ENCODE results near the gene SLC7A7. TPM values are rescaled to one million over a fixed set of nuclear protein-coding genes. Genes with fewer than 3 reads are reported as not detected.
"Not testable (repeated sequence)": the region's sequence is repeated elsewhere in the genome, so short reads cannot be mapped to it uniquely, and the experiment has no call there.

SLC7A7 gene
- total RNA-seq, 1 donor from 2014 or later: 33.7 TPM

GRCh38 chr14:22780105-22780679 lies 35.0 kb downstream of the SLC7A7 start:
- Mint-ChIP-seq H3K27ac (peak overlapping the region; percentile 14), H3K27me3 (no peaks in the 10 kb centered on the region), H3K9me3 (no peaks in the 10 kb centered on the region), H3K4me3 (no peak overlapping the region), H3K36me3 (ENCODE audit: low read depth) (peaks cover 37% of the 10 kb centered on the region), H3K4me1 (peaks cover 10% of the 10 kb centered on the region)
- CTCF ChIA-PET: interaction anchor here (1.1 kb wide), 1 partner anchor 75 kb away, joined by 3 read pairs; no protein-coding TSS in a partner anchor
- POLR2A ChIA-PET: interaction anchor here (1.4 kb wide), 1 partner anchor 9 kb away, joined by 4 read pairs; no protein-coding TSS in a partner anchor
- ATAC-seq (ENCODE audit: low read depth) (no peak), DNase-seq (no peak)
- TF ChIP-seq CTCF (IDR thresholded peaks at IDR 0.05): no peak
- intact Hi-C loops (cut with micrococcal nuclease): no loop called here

DNA sequence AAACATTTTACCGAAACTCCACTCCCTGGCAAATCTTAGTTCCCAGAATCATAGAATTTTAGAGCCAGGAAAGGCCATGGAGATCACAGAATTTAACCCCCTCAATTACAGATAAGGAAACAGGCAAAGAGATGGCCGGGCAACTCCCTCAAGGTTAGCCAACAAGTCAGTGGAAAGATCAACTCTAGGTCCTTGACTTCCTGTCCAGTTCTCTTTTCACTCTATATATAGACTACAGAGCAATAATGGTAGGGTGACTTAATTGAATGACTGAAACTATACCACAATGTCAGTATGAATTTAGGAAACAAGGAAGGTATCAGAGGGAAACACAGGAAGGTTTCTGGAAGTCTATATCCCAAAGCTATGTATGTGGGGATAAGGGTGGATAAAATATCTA lies 37.2 kb downstream of the SLC7A7 start:
- H3K4me1 Mint-ChIP-seq: peaks cover 10% of the 10 kb centered on the region
- no peak overlapping the region for H3K4me3 Mint-ChIP-seq
- no peaks in the 10 kb centered on the region for H3K27me3 Mint-ChIP-seq
- TF ChIP-seq CTCF (IDR thresholded peaks at IDR 0.05): no peak
- H3K9me3 Mint-ChIP-seq: no peaks in the 10 kb centered on the region
- intact Hi-C loops (cut with micrococcal nuclease): no loop called here
- ATAC-seq (ENCODE audit: low read depth) (no peak), DNase-seq (no peak)
- H3K27ac Mint-ChIP-seq: peak overlapping the region; percentile 50
- ChIA-PET POLR2A (interaction anchor here (1.5 to 1.9 kb wide), 2 partner anchors 12 to 45 kb away, joined by 3 to 10 read pairs; partner anchors contain the start of gene OXA1L), CTCF (interaction anchor here (0.6 to 4.5 kb wide), 9 partner anchors 12 to 242 kb away, joined by 3 to 18 read pairs (median 5); no protein-coding TSS in a partner anchor)
- peaks cover 58% of the 10 kb centered on the region for H3K36me3 Mint-ChIP-seq (ENCODE audit: low read depth)

DNA sequence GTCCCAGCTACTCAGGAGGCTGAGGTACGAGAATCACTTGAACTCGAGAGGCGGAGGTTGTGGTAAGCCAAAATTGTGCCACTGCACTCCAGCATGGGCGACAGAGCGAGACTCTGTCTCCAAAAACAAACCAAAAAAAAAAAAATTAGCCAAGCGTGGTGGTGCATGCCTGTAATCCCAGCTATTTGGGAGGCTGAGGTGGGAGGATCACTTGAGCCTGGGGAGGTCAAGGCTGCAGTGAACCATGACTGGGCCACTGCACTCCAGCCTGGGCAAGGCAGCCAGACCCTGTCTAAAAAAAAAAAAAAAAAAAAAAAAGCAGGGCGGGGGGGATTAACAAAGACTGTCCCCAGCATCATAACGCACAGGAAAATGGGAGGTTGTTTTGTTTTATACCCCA lies 38.4 kb downstream of the SLC7A7 start:
- POLR2A ChIA-PET: interaction anchor here (0.7 to 1.9 kb wide), 3 partner anchors 9 to 76 kb away, joined by 4 to 7 read pairs (median 5); partner anchors contain the start of gene OXA1L
- not testable (repeated sequence) for H3K4me3 Mint-ChIP-seq, H3K27ac Mint-ChIP-seq

GRCh38 chr14:22776215-22776614 lies 39.0 kb downstream of the SLC7A7 start:
- DNase-seq: no peak
- Mint-ChIP-seq H3K27me3 (no peaks in the 10 kb centered on the region), H3K27ac (no peak overlapping the region), H3K36me3 (ENCODE audit: low read depth) (peaks cover 70% of the 10 kb centered on the region), H3K9me3 (no peaks in the 10 kb centered on the region), H3K4me1 (peaks cover 10% of the 10 kb centered on the region), H3K4me3 (no peak overlapping the region)
- no peak for ATAC-seq (ENCODE audit: low read depth)
- intact Hi-C loops (cut with micrococcal nuclease): no loop called here
- TF ChIP-seq CTCF (IDR thresholded peaks at IDR 0.05): no peak
- POLR2A ChIA-PET: interaction anchor here (0.7 to 1.9 kb wide), 2 partner anchors 10 to 77 kb away, joined by 5 to 7 read pairs; partner anchors contain the start of gene OXA1L
- CTCF ChIA-PET: interaction anchor here (1.3 to 4.5 kb wide), 2 partner anchors 206 to 220 kb away, joined by 3 to 18 read pairs; no protein-coding TSS in a partner anchor

More for the DNA sequence above, 38.4 kb downstream of the SLC7A7 start:
- intact Hi-C loops (cut with micrococcal nuclease): loop anchor here (1.0 kb wide), 5 partner anchors 13 to 207 kb away; no protein-coding TSS in a partner anchor
- not testable (repeated sequence) for DNase-seq; H3K9me3 Mint-ChIP-seq; H3K27me3 Mint-ChIP-seq; ATAC-seq (ENCODE audit: low read depth)
- H3K36me3 Mint-ChIP-seq (ENCODE audit: low read depth): peaks cover 66% of the 10 kb centered on the region
- CTCF ChIA-PET: interaction anchor here (0.6 to 4.5 kb wide), 4 partner anchors 8 to 220 kb away, joined by 3 to 18 read pairs (median 6); no protein-coding TSS in a partner anchor
- peaks cover 10% of the 10 kb centered on the region for H3K4me1 Mint-ChIP-seq

GRCh38 chr14:22774011-22774706 lies 41.1 kb downstream of the SLC7A7 start:
- ChIA-PET POLR2A (interaction anchor here (0.6 to 1.8 kb wide), 3 partner anchors 16 to 212 kb away, joined by 5 to 8 read pairs (median 7); no protein-coding TSS in a partner anchor), CTCF (interaction anchor here (0.9 to 1.3 kb wide), 3 partner anchors 78 to 115 kb away, joined by 3 to 4 read pairs (median 3); no protein-coding TSS in a partner anchor)
- peaks cover 13% of the 10 kb centered on the region for H3K4me1 Mint-ChIP-seq
- H3K27ac Mint-ChIP-seq: peak overlapping the region; percentile 30
- no peaks in the 10 kb centered on the region for H3K27me3 Mint-ChIP-seq
- TF ChIP-seq CTCF (IDR thresholded peaks at IDR 0.05): no peak
- H3K9me3 Mint-ChIP-seq: no peaks in the 10 kb centered on the region
- H3K4me3 Mint-ChIP-seq: no peak overlapping the region
- peaks cover 82% of the 10 kb centered on the region for H3K36me3 Mint-ChIP-seq (ENCODE audit: low read depth)
- intact Hi-C loops (cut with micrococcal nuclease): no loop called here
- ATAC-seq (ENCODE audit: low read depth) (no peak), DNase-seq (no peak)
